Measurements from ENCODE around the gene ATAT1. TPM values are rescaled to one million over a fixed set of nuclear protein-coding genes. Genes with fewer than 3 reads are reported as not detected.

Gene ATAT1
- polyA plus RNA-seq, 4 donors: 26.8 to 67.5 (median 48.3) TPM

Other genes with a start within 250 kb of the ATAT1 start
- 100 to 1,000 TPM in 3 of 4 donors, 10 to 100 TPM in 1; 94.3 to 137 (median 116) TPM for gene HLA-E, start 137.4 kb upstream of the ATAT1 start, polyA plus RNA-seq (ENCODE audit: insufficient read length in 4 of 4)
- gene GNL1, start 70.4 kb upstream of the ATAT1 start, polyA plus RNA-seq (ENCODE audit: insufficient read length in 4 of 4): 100 to 1,000 TPM in 2 of 4 donors, 10 to 100 TPM in 2; 82.4 to 106 (median 101) TPM
- 10 to 100 TPM; 26.7 to 41.2 (median 34.1) TPM for gene PRR3, start 69.6 kb upstream of the ATAT1 start, polyA plus RNA-seq (ENCODE audit: insufficient read length in 4 of 4)
- 10 to 100 TPM; 66.8 to 79.0 (median 71.5) TPM for gene ABCF1, start 55.4 kb upstream of the ATAT1 start, polyA plus RNA-seq (ENCODE audit: insufficient read length in 4 of 4)
- gene PPP1R10, start 9.6 kb upstream of the ATAT1 start, polyA plus RNA-seq (ENCODE audit: insufficient read length in 4 of 4): 10 to 100 TPM; 48.9 to 65.6 (median 52.5) TPM
- gene MRPS18B, start 9.0 kb upstream of the ATAT1 start, polyA plus RNA-seq (ENCODE audit: insufficient read length in 4 of 4): 10 to 100 TPM; 58.9 to 66.8 (median 62.2) TPM
- gene C6orf136, start 20.3 kb downstream of the ATAT1 start, polyA plus RNA-seq (ENCODE audit: insufficient read length in 4 of 4): 10 to 100 TPM; 18.1 to 28.9 (median 24.8) TPM
- 10 to 100 TPM; 38.7 to 54.4 (median 44.6) TPM for gene DHX16, start 46.1 kb downstream of the ATAT1 start, polyA plus RNA-seq (ENCODE audit: insufficient read length in 4 of 4)
- 10 to 100 TPM; 32.3 to 40.7 (median 37.6) TPM for gene PPP1R18, start 59.8 kb downstream of the ATAT1 start, polyA plus RNA-seq (ENCODE audit: insufficient read length in 4 of 4)
- 10 to 100 TPM; 30.0 to 44.4 (median 36.6) TPM for gene NRM, start 64.1 kb downstream of the ATAT1 start, polyA plus RNA-seq (ENCODE audit: insufficient read length in 4 of 4)
- gene MDC1, start 90.4 kb downstream of the ATAT1 start, polyA plus RNA-seq (ENCODE audit: insufficient read length in 4 of 4): 10 to 100 TPM; 32.7 to 55.5 (median 43.6) TPM
- 1,000 to 10,000 TPM; 1,069 to 1,330 (median 1,244) TPM for gene TUBB, start 93.5 kb downstream of the ATAT1 start, polyA plus RNA-seq (ENCODE audit: insufficient read length in 4 of 4)
- gene FLOT1, start 115.8 kb downstream of the ATAT1 start, polyA plus RNA-seq (ENCODE audit: insufficient read length in 4 of 4): 100 to 1,000 TPM; 141 to 148 (median 146) TPM
- 10 to 100 TPM; 19.0 to 29.8 (median 22.9) TPM for gene IER3, start 117.7 kb downstream of the ATAT1 start, polyA plus RNA-seq (ENCODE audit: insufficient read length in 4 of 4)

Measured in left renal cortex interstitium (tissue), 4 donors.